SU-DHL-6 (cell line): ENCODE measurements around the gene IL5RA.

ENCODE experiments used
- EZH2phosphoT487 ChIP-seq: fragments of 200-600 bp; sonication (generic), shearing (Covaris generic); conservative IDR thresholded peaks from 2 replicates; pipeline ENCODE4 v1.6.1; 2018; ENCODE audit warnings: mild to moderate bottlenecking, antibody characterized with exemption, low read length, moderate library complexity, mixed read lengths
- TF ChIP-seq, protein P1 (sequence below): fragments of 200-600 bp; sonication (generic); IDR thresholded peaks from one replicate; pipeline ENCODE4 v1.5.1; 2017; ENCODE audit warnings: antibody characterized with exemption, mild to moderate bottlenecking, low read length, moderate library complexity; ENCODE audit not compliant: insufficient read depth, poor library complexity, severe bottlenecking

DNA sequence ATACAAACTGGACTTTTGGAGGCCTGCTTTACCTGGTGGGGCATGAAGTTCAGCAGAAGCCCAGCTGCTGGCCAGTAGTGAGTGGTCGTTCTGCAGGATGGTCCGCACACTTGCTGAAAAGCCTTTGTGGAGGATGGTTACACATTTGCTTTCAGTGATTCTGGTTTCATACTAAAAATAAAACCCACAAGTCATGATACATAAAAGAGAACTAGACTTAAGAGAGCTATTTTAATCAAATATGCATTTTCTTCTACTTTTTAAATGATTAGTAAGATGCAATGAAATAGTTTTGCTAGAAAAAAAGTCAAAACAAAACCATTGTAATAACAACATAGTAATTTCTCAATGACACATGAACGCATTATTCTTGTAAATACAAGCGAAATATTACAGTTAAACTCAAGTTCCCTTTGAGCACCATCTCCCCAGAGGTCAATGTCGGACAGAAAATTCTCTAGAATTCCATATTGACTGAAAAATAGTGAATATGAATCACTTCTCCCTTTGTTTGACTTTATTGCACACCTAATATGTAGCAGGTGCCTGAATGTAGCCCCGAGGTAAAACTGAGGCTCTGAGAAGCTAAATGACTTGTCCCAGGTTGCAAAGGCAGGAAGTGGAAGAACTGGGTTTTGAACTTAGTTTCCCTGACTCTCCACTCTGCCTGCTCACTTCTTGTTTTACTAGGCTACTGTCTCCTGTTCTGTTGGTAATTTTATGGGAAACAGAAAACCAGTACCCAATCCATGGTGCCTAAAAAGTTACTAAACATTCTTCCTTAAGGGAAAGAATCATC, 8.3 kb downstream of the IL5RA start:
- TF ChIP-seq, protein P1, sequence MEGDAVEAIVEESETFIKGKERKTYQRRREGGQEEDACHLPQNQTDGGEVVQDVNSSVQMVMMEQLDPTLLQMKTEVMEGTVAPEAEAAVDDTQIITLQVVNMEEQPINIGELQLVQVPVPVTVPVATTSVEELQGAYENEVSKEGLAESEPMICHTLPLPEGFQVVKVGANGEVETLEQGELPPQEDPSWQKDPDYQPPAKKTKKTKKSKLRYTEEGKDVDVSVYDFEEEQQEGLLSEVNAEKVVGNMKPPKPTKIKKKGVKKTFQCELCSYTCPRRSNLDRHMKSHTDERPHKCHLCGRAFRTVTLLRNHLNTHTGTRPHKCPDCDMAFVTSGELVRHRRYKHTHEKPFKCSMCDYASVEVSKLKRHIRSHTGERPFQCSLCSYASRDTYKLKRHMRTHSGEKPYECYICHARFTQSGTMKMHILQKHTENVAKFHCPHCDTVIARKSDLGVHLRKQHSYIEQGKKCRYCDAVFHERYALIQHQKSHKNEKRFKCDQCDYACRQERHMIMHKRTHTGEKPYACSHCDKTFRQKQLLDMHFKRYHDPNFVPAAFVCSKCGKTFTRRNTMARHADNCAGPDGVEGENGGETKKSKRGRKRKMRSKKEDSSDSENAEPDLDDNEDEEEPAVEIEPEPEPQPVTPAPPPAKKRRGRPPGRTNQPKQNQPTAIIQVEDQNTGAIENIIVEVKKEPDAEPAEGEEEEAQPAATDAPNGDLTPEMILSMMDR: no peak
- TF ChIP-seq EZH2phosphoT487: no peak
